Activated CD4-positive, alpha-beta memory T cell treated with anti-CD3 and anti-CD28 coated beads for 36 hours (primary cell): ENCODE results near the gene DENND1B. TPM values are rescaled to one million over a fixed set of nuclear protein-coding genes. Genes with fewer than 3 reads are reported as not detected.
A peak's percentile ranks its signal among the peaks of the same experiment; 100 is the strongest.
"Not testable (repeated sequence)": the region's sequence is repeated elsewhere in the genome, so short reads cannot be mapped to it uniquely, and the experiment has no call there.

Experiments
- CTCF ChIA-PET: fragments of 350-600 bp; sonication (Branson Sonifier 250); formaldehyde crosslinking; loops from one replicate; lab custom pipeline; 2021; ENCODE audit warnings: antibody characterized with exemption, inconsistent platforms; lab: Charles Lee
- POLR2A ChIA-PET: fragments of 350-600 bp; sonication (Branson Sonifier 250); formaldehyde crosslinking; loops from one replicate; lab custom pipeline; 2021; ENCODE audit warnings: antibody characterized with exemption; lab: Charles Lee
- DNase-seq: peaks from one replicate; pipeline ENCODE4 v3.0.0-alpha.2; 2020
- H3K27ac Mint-ChIP-seq: one replicate; pipeline ENCODE4 v1.8.0; 2021; ENCODE audit warnings: mixed read lengths
- H3K27me3 Mint-ChIP-seq: one replicate; pipeline ENCODE4 v1.8.0; 2021; ENCODE audit warnings: mixed read lengths
- H3K36me3 Mint-ChIP-seq: one replicate; pipeline ENCODE4 v1.8.0; 2021; ENCODE audit warnings: mixed read lengths
- H3K4me1 Mint-ChIP-seq: one replicate; pipeline ENCODE4 v1.8.0; 2021; ENCODE audit warnings: low read depth, mixed read lengths
- H3K4me3 Mint-ChIP-seq: one replicate; pipeline ENCODE4 v1.8.0; 2021; ENCODE audit warnings: mild to moderate bottlenecking, mixed read lengths
- H3K9me3 Mint-ChIP-seq: one replicate; pipeline ENCODE4 v1.8.0; 2021; ENCODE audit warnings: mixed read lengths
- intact Hi-C: fragments of 100-400 bp; cut with micrococcal nuclease; formaldehyde crosslinking; loops from one replicate; pipeline ENCODE4 v1.15.1; 2023
- total RNA-seq, 2 experiments: library from RNA; stranded (reverse); gene quantifications; one replicate each; pipeline ENCODE4 v1.2.3, GENCODE V29; 2021

The DENND1B gene
- total RNA-seq, 2 experiments from 2014 or later, result 12.5 to 15.6 TPM

DNA sequence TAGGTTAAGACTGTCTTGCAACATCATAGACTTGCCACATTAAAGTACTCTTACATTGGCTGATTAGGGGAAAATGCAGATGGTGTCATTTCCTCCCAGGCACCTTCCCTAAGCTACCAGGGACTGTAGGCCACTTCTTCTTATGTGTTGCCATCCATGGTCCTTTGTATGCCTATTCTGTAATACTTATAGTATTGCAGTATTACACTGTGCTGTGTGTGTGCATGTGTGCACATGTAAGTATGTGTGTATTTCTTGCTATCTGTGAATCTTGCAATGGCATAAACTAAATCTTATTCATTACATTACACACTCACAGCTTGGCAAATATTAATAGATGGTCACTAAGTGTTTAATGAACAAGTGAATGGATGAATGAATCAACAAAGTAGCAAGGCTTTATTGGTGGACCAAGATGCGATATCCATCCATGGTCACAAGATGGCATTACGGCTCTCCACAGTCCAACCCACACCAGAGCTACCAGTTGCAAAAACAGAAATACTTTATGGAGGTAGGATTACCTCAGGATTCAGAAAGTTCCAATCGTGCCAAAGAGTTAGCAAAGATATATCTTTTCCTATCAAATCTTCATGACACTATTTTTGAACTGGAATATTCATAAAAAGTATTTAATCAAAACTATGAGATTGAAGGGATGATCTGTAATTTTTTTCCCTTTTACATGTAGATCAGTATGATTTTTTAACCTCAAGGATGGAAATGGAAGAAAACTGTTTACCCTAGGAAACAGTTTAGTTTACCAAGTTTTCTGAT is 160.2 kb downstream of the DENND1B start:
- ChIA-PET CTCF (interaction anchor here (0.7 to 9.5 kb wide), 15 partner anchors 10 to 849 kb away, joined by 3 to 146 read pairs (median 3); partner anchors contain the start of gene C1orf53), POLR2A (no interaction called here)
- Mint-ChIP-seq H3K27ac (no peak overlapping the region), H3K27me3 (no peaks in the 10 kb centered on the region), H3K36me3 (peaks cover 5% of the 10 kb centered on the region), H3K4me1 (peaks cover 1% of the 10 kb centered on the region), H3K4me3 (no peak overlapping the region), H3K9me3 (no peaks in the 10 kb centered on the region)
- intact Hi-C loops, result loop anchor here (1.0 to 5.0 kb wide), 4 partner anchors 93 to 850 kb away; no protein-coding TSS in a partner anchor
- DNase-seq, result peak; percentile 38

DNA sequence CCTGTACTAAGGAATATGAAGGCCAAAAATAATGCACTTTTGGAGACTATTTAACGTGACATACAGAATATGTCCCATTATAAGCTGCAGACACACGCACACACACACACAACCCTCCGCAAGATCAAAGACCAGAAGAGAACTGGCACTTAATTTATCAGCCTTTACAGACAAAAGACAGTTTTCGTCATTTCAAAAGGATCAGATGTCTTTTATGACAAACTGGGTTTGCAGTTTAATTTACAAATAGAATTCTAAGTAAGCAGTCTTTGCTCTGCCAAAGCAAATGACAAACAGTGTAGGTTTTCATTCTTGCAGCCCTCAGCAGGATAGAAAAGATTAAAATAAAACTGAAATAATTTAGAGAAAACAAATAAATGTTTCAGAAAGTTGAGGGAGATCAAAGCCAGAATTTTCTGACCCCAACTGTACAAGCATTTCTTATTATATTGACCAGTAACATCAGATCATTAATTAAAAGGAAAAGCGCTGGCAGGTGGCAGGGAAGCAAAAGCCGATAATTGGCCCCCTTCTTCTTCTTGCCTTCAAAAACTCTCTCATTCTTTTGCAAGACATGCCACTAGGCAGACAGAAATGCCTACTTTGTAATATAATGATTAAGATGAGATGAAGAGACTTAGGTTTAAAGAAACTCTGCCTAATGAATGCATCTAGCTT is 169.0 kb downstream of the DENND1B start:
- Mint-ChIP-seq H3K4me1 (no peaks in the 10 kb centered on the region), H3K27ac (no peak overlapping the region), H3K36me3 (no peaks in the 10 kb centered on the region), H3K4me3 (no peak overlapping the region), H3K9me3 (no peaks in the 10 kb centered on the region), H3K27me3 (no peaks in the 10 kb centered on the region)
- no peak for DNase-seq
- CTCF ChIA-PET, result no interaction called here
- intact Hi-C loops, result no loop called here
- POLR2A ChIA-PET, result no interaction called here

- ChIA-PET CTCF (interaction anchor here (1.2 kb wide), 1 partner anchor 78 kb away, joined by 5 read pairs; no protein-coding TSS in a partner anchor), POLR2A (no interaction called here)
- intact Hi-C loops, result no loop called here
- Mint-ChIP-seq H3K9me3 (no peaks in the 10 kb centered on the region), H3K36me3 (peaks cover 2% of the 10 kb centered on the region), H3K27me3 (no peaks in the 10 kb centered on the region), H3K4me3 (no peak overlapping the region), H3K4me1 (peaks cover 2% of the 10 kb centered on the region), H3K27ac (no peak overlapping the region)
- no peak for DNase-seq
These were observed 171.0 kb downstream of the DENND1B start for GRCh38 chr1:197604302-197604701.

GRCh38 chr1:197600751-197601150 is 174.5 kb downstream of the DENND1B start:
- CTCF ChIA-PET, result interaction anchor here (1.2 kb wide), 1 partner anchor 268 kb away, joined by 3 read pairs; no protein-coding TSS in a partner anchor
- DNase-seq, result no peak
- H3K36me3 Mint-ChIP-seq, result peaks cover 2% of the 10 kb centered on the region
- H3K4me3 Mint-ChIP-seq, result no peak overlapping the region
- intact Hi-C loops, result no loop called here
- no peak overlapping the region for H3K27ac Mint-ChIP-seq
- H3K9me3 Mint-ChIP-seq, result no peaks in the 10 kb centered on the region
- POLR2A ChIA-PET, result no interaction called here
- H3K4me1 Mint-ChIP-seq, result peaks cover 2% of the 10 kb centered on the region
- no peaks in the 10 kb centered on the region for H3K27me3 Mint-ChIP-seq

DNA sequence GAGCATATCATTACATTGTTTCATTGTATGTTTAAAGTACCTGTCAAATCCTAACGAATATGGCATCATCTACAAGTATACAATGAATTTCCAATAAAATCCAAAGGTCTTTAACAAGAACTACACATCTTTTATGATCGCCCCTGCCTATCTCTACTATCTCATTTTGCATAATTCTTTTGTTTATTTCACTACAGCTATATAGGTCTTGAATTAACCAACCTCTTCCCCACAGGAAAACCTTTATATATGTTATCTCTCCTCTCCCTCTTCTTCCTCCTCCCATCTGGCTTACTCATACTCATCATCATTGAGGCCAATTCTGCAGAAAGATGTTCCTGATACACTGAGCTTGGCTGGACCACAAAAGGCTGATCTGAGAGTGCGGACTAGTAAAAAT is 175.5 kb downstream of the DENND1B start:
- Mint-ChIP-seq H3K9me3 (no peaks in the 10 kb centered on the region), H3K4me3 (no peak overlapping the region), H3K4me1 (peaks cover 2% of the 10 kb centered on the region), H3K27me3 (no peaks in the 10 kb centered on the region), H3K27ac (no peak overlapping the region), H3K36me3 (peaks cover 4% of the 10 kb centered on the region)
- no peak for DNase-seq
- ChIA-PET POLR2A (no interaction called here), CTCF (interaction anchor here (1.2 kb wide), 1 partner anchor 269 kb away, joined by 3 read pairs; no protein-coding TSS in a partner anchor)
- intact Hi-C loops, result no loop called here

DNA sequence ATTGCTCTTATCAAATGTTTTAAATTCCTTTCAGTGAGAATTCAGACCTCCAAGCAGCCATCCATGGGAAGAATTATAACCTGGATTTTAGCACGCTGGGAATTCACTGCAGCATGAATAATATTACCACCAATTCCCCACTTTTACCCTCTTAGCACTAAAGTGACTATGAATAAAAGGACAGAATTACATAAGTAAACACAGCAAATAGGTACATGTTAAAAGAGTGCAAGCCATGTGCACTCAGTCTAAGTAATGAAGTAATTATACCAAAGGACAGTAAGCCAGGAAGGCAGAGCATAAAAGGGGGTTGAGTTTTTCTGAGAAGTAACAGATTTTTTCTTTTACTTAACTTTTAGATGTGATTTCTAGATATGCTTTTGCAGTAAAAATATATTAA is 176.3 kb downstream of the DENND1B start:
- peaks cover 7% of the 10 kb centered on the region for H3K36me3 Mint-ChIP-seq
- intact Hi-C loops, result no loop called here
- no peaks in the 10 kb centered on the region for H3K27me3 Mint-ChIP-seq
- H3K4me3 Mint-ChIP-seq, result no peak overlapping the region
- peaks cover 2% of the 10 kb centered on the region for H3K4me1 Mint-ChIP-seq
- ChIA-PET CTCF (no interaction called here), POLR2A (no interaction called here)
- no peaks in the 10 kb centered on the region for H3K9me3 Mint-ChIP-seq
- DNase-seq, result no peak
- H3K27ac Mint-ChIP-seq, result no peak overlapping the region

GRCh38 chr1:197595304-197595904 is 179.9 kb downstream of the DENND1B start:
- Mint-ChIP-seq H3K4me1 (no peaks in the 10 kb centered on the region), H3K27me3 (no peaks in the 10 kb centered on the region), H3K27ac (no peak overlapping the region), H3K36me3 (peaks cover 12% of the 10 kb centered on the region), H3K4me3 (no peak overlapping the region), H3K9me3 (no peaks in the 10 kb centered on the region)
- CTCF ChIA-PET, result interaction anchor here (0.8 kb wide), 1 partner anchor 17 kb away, joined by 3 read pairs; no protein-coding TSS in a partner anchor
- intact Hi-C loops, result no loop called here
- DNase-seq, result no peak
- POLR2A ChIA-PET, result no interaction called here

GRCh38 chr1:197590687-197591086 is 184.6 kb downstream of the DENND1B start:
- no peaks in the 10 kb centered on the region for H3K9me3 Mint-ChIP-seq
- intact Hi-C loops, result no loop called here
- peaks cover 17% of the 10 kb centered on the region for H3K36me3 Mint-ChIP-seq
- H3K4me3 Mint-ChIP-seq, result no peak overlapping the region
- no peaks in the 10 kb centered on the region for H3K27me3 Mint-ChIP-seq
- no peak for DNase-seq
- POLR2A ChIA-PET, result no interaction called here
- H3K27ac Mint-ChIP-seq, result no peak overlapping the region
- CTCF ChIA-PET, result interaction anchor here (1.0 kb wide), 1 partner anchor 278 kb away, joined by 3 read pairs; no protein-coding TSS in a partner anchor
- H3K4me1 Mint-ChIP-seq, result no peaks in the 10 kb centered on the region

DNA sequence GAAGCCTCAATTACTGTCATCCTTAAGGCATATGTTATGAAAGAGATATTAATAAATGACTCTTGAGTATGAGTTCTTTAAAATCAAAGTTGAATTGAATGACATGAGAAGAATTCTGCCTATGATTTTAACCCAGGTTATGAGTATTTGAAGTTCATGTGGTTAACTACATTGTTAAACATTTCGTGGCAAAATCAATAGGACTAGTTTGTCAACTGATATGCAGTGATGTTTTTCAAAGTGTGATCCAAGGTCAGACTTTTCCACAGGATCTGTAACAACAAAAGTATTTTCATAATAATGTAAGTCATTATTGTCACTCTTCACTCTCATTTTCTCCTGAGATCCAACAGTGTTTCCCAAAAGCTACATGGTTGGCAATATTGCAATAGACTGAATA is 189.5 kb downstream of the DENND1B start:
- CTCF ChIA-PET, result no interaction called here
- intact Hi-C loops, result no loop called here

DNA sequence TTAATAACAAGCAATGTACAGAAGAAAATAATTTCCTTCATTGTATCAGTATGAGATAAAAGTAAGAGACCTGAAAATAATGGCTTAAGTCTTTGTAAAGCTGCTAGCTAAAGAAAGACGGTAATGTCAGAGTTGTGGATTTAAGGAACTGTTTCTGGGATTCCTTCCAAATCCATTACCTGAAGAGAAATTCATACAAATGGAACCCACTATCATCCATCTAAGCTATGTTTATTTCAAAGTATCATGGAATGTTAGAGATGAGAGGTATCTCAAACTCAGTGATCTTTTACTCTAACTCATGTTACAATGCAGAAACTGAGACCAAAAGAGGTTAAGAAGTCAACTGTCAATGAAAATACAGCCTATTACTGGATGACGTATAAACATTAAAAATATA is 197.7 kb downstream of the DENND1B start:
- ChIA-PET CTCF (interaction anchor here (0.9 to 1.0 kb wide), 3 partner anchors 18 to 292 kb away, joined by 3 read pairs; no protein-coding TSS in a partner anchor), POLR2A (no interaction called here)
- Mint-ChIP-seq H3K4me1 (no peaks in the 10 kb centered on the region), H3K9me3 (peaks cover 14% of the 10 kb centered on the region), H3K27me3 (no peaks in the 10 kb centered on the region), H3K27ac (no peak overlapping the region), H3K4me3 (no peak overlapping the region), H3K36me3 (peaks cover 56% of the 10 kb centered on the region)
- DNase-seq, result no peak
- intact Hi-C loops, result no loop called here

More for the DNA sequence above, 189.5 kb downstream of the DENND1B start:
- Mint-ChIP-seq H3K9me3 (no peaks in the 10 kb centered on the region), H3K4me1 (no peaks in the 10 kb centered on the region), H3K27ac (no peak overlapping the region), H3K4me3 (no peak overlapping the region), H3K36me3 (peaks cover 13% of the 10 kb centered on the region), H3K27me3 (no peaks in the 10 kb centered on the region)
- POLR2A ChIA-PET, result no interaction called here
- DNase-seq, result no peak

- not testable (repeated sequence) for H3K4me3 Mint-ChIP-seq
These were observed 199.7 kb downstream of the DENND1B start for GRCh38 chr1:197575531-197575930.

DNA sequence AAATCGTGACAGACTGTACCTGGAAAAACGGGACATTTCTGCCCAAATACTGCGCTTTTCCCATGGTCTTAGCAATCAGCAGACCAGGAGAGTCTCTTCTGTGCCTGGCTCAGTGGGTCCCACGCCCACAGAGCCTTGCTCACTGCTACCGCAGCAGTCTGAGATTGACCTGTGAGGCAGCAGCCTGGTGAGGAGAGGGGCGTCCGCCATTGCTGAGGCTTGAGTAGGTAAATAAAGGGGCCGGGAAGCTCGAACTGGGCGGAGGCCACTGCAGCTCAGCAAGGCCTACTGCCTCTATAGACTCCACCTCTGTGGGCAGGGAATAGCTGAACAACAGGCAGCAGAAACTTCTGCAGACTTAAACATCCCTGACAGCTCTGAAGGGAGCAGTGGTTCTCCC is 203.1 kb downstream of the DENND1B start:
- Mint-ChIP-seq H3K9me3 (peaks cover 40% of the 10 kb centered on the region), H3K27ac (no peak overlapping the region), H3K4me3 (no peak overlapping the region), H3K27me3 (no peaks in the 10 kb centered on the region), H3K4me1 (no peaks in the 10 kb centered on the region), H3K36me3 (peaks cover 80% of the 10 kb centered on the region)
- intact Hi-C loops, result no loop called here
- ChIA-PET CTCF (no interaction called here), POLR2A (no interaction called here)
- DNase-seq, result no peak

More at GRCh38 chr1:197575531-197575930, 199.7 kb downstream of the DENND1B start:
- H3K27me3 Mint-ChIP-seq, H3K27ac Mint-ChIP-seq, CTCF ChIA-PET, intact Hi-C loops, DNase-seq, H3K4me1 Mint-ChIP-seq: not testable (repeated sequence)
- Mint-ChIP-seq H3K36me3 (peaks cover 68% of the 10 kb centered on the region), H3K9me3 (peaks cover 19% of the 10 kb centered on the region)
- POLR2A ChIA-PET, result interaction anchor here (0.6 kb wide), 1 partner anchor 712 kb away, joined by 3 read pairs; no protein-coding TSS in a partner anchor
